Peyer's patch (tissue), 4 donors: ENCODE data around the gene TMED7.

Source experiments
- POLR2A ChIP-seq, 2 donors: fragments of 450-650 bp; IDR thresholded peaks; one replicate each; pipeline ENCODE4 v1.5.1; 2017; ENCODE audit warnings: antibody characterized with exemption in 2 of 2, mild to moderate bottlenecking in 2 of 2, moderate library complexity in 2 of 2
- TF ChIP-seq, protein P1 (sequence below), 6 experiments: fragments of 450-650 bp in 4 of 6; fragments of 200-600 bp in 2 of 6; sonication (generic) in 1 of 6; IDR thresholded peaks; one replicate each; pipeline ENCODE4 v1.5.1; 2017 to 2019; ENCODE audit warnings: antibody characterized with exemption in 6 of 6, mild to moderate bottlenecking in 3 of 6, moderate library complexity in 1 of 6

DNA sequence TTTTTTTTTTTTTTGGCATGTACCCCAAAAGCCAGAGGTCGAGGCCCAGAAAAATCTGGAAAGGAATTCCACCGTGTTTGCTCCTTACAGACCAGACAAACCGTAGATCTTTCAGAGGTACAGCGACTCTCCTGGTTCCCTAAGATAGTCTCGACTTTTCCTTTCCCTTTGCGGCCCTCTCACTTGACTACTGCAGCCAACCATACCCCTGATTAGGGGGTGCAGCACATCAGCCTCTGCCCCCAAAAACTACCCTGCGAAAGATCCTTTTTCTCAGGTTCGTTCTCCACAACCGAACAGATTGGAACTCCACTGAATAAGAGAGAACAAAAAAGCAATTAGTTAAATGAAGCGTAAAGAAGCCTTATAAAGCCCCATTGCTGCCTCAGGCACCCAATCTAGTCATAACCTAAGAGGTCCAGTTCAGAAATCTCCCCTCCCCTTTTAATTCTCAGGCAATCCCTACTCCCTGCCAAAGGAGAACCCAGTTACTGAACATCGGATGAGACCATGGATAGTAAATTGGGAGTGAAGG lies 23.2 kb downstream of the TMED7 start:
- TF ChIP-seq, protein P1, sequence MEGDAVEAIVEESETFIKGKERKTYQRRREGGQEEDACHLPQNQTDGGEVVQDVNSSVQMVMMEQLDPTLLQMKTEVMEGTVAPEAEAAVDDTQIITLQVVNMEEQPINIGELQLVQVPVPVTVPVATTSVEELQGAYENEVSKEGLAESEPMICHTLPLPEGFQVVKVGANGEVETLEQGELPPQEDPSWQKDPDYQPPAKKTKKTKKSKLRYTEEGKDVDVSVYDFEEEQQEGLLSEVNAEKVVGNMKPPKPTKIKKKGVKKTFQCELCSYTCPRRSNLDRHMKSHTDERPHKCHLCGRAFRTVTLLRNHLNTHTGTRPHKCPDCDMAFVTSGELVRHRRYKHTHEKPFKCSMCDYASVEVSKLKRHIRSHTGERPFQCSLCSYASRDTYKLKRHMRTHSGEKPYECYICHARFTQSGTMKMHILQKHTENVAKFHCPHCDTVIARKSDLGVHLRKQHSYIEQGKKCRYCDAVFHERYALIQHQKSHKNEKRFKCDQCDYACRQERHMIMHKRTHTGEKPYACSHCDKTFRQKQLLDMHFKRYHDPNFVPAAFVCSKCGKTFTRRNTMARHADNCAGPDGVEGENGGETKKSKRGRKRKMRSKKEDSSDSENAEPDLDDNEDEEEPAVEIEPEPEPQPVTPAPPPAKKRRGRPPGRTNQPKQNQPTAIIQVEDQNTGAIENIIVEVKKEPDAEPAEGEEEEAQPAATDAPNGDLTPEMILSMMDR (IDR thresholded peaks at IDR 0.05) = no peak
- TF ChIP-seq POLR2A (IDR thresholded peaks at IDR 0.05) = no peak
